Measurements from ENCODE around the gene ZFR2. TPM values are rescaled to one million over a fixed set of nuclear protein-coding genes. Genes with fewer than 3 reads are reported as not detected.

The ZFR2 gene
- total RNA-seq, 5 donors from 2014 or later (not counting 1 experiment from before 2014, with no cell fraction given), result 0.56 to 1.8 (median 1.4) TPM

DNA sequence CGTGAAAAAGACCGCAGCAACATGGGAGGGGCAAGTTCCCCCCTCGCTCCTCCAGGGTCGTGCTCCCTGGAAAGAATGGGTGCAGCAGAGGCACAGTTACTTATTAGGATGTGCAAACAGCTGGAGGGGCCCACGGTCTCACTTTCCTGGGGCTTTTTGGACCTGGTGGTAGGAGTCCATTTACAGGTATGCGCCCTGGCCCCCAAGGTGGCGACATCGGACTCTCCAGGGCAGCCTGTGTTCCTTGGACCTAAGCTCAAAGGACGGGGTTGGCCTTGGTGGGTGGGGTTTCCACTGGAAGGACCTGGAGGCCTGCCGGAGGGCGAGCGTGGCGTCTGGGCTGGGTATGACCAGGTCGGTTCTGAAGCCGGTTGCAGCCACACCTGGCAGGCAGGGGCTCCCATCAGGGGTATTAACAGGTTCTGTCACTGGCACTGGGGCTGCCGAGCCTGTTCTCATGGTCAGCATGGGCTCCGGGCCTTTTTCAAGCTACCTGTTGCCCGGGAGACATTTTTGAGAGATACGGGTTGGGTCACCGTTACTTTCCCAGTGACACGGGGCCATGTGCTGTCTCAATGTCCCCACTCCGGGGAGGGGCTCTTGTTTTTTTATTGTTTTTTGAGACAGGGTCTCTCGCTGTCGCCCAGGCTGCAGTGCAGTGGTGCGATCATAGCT, 5.9 kb downstream of the ZFR2 start:
- POLR2A ChIA-PET, result no interaction called here
- 87% methylated on average over 22 of the region's 25 CpGs for WGBS (ENCODE audit: insufficient coverage)
- H3K36me3 Mint-ChIP-seq, result no peaks in the 10 kb centered on the region

GRCh38 chr19:3860499-3860898, 8.3 kb downstream of the ZFR2 start:
- H3K4me3 Mint-ChIP-seq, result no peak overlapping the region
- no peaks in the 10 kb centered on the region for H3K36me3 Mint-ChIP-seq
- H3K9me3 Mint-ChIP-seq, result no peaks in the 10 kb centered on the region
- no peaks in the 10 kb centered on the region for H3K27me3 Mint-ChIP-seq
- Histone ChIP-seq H3K4me1 (ENCODE audit: control insufficient read depth in 1 of 2, extremely low read depth in 1 of 2, insufficient read depth in 2 of 2, low read length in 2 of 2) (no peaks in the 10 kb centered on the region), H3K27ac (ENCODE audit: low read length) (no peak overlapping the region), H3K27me3 (replicated peaks in 1 of 2; ENCODE audit: control insufficient read depth in 2 of 2, extremely low read depth in 1 of 2, insufficient read depth in 2 of 2, low read length in 1 of 2) (peaks cover 0 to 15% of the 10 kb centered on the region in 2 experiments), H3K36me3 (ENCODE audit: control insufficient read depth in 2 of 2, extremely low read depth in 1 of 2, insufficient read depth in 1 of 2, low read length in 1 of 2) (no peaks in the 10 kb centered on the region), H3K9me3 (no peaks in the 10 kb centered on the region), H3K4me3 (ENCODE audit: control insufficient read depth in 1 of 2, extremely low read depth in 1 of 2, low read length in 1 of 2) (no peak overlapping the region)
- no peaks in the 10 kb centered on the region for H3K4me1 Mint-ChIP-seq
- ATAC-seq (replicated peaks in 1 of 4), result no peak
- DNase-seq, result no peak
- no peak overlapping the region for H3K27ac Mint-ChIP-seq
- ChIA-PET CTCF (no interaction called here), POLR2A (no interaction called here)
- 88% methylated on average over 17 of the region's 17 CpGs for WGBS (ENCODE audit: insufficient coverage)

More for the DNA sequence above, 5.9 kb downstream of the ZFR2 start:
- Mint-ChIP-seq H3K9me3 (no peaks in the 10 kb centered on the region), H3K27me3 (peaks cover 18 to 19% of the 10 kb centered on the region in 2 donors), H3K4me3 (no peak overlapping the region), H3K4me1 (peaks cover 0 to 6% (median 5%) of the 10 kb centered on the region in 3 donors), H3K27ac (no peak overlapping the region)
- H3K4me1 ChIP-seq (ENCODE audit: control insufficient read depth in 1 of 2, extremely low read depth in 1 of 2, insufficient read depth in 2 of 2, low read length in 2 of 2), result no peaks in the 10 kb centered on the region
- DNase-seq, result no peak
- H3K27ac ChIP-seq (ENCODE audit: low read length), result no peak overlapping the region
- H3K9me3 ChIP-seq, result no peaks in the 10 kb centered on the region
- ATAC-seq (replicated peaks in 1 of 4), result no peak
- peaks cover 2 to 35% of the 10 kb centered on the region in 2 experiments for H3K27me3 ChIP-seq (replicated peaks in 1 of 2; ENCODE audit: control insufficient read depth in 2 of 2, extremely low read depth in 1 of 2, insufficient read depth in 2 of 2, low read length in 1 of 2)
- H3K36me3 ChIP-seq (ENCODE audit: control insufficient read depth in 2 of 2, extremely low read depth in 1 of 2, insufficient read depth in 1 of 2, low read length in 1 of 2), result no peaks in the 10 kb centered on the region
- H3K4me3 ChIP-seq (ENCODE audit: control insufficient read depth in 1 of 2, extremely low read depth in 1 of 2, low read length in 1 of 2), result no peak overlapping the region
- CTCF ChIA-PET, result no interaction called here

- peak in 1 of 35 experiments; percentile 11 for DNase-seq
- no peak overlapping the region for H3K27ac Mint-ChIP-seq
- no peaks in the 10 kb centered on the region for H3K9me3 Mint-ChIP-seq
- Histone ChIP-seq H3K9me3 (no peaks in the 10 kb centered on the region), H3K36me3 (ENCODE audit: control insufficient read depth in 2 of 2, extremely low read depth in 1 of 2, insufficient read depth in 1 of 2, low read length in 1 of 2) (no peaks in the 10 kb centered on the region), H3K27ac (ENCODE audit: low read length) (no peak overlapping the region), H3K4me1 (ENCODE audit: control insufficient read depth in 1 of 2, extremely low read depth in 1 of 2, insufficient read depth in 2 of 2, low read length in 2 of 2) (no peaks in the 10 kb centered on the region), H3K27me3 (replicated peaks in 1 of 2; ENCODE audit: control insufficient read depth in 2 of 2, extremely low read depth in 1 of 2, insufficient read depth in 2 of 2, low read length in 1 of 2) (peaks cover 0 to 4% of the 10 kb centered on the region in 2 experiments), H3K4me3 (ENCODE audit: control insufficient read depth in 1 of 2, extremely low read depth in 1 of 2, low read length in 1 of 2) (no peak overlapping the region)
- POLR2A ChIA-PET, result no interaction called here
- H3K4me1 Mint-ChIP-seq, result no peaks in the 10 kb centered on the region
- H3K4me3 Mint-ChIP-seq, result no peak overlapping the region
- no peaks in the 10 kb centered on the region for H3K27me3 Mint-ChIP-seq
- ATAC-seq (replicated peaks in 1 of 4), result peak in 1 of 4 experiments; percentile 35
- CTCF ChIA-PET, result no interaction called here
- WGBS (ENCODE audit: insufficient coverage), result 43% methylated on average over 6 of the region's 12 CpGs
- H3K36me3 Mint-ChIP-seq, result no peaks in the 10 kb centered on the region
Observed at GRCh38 chr19:3857449-3858003, 11.3 kb downstream of the ZFR2 start.

- no peaks in the 10 kb centered on the region for H3K4me1 ChIP-seq (ENCODE audit: control insufficient read depth in 1 of 2, extremely low read depth in 1 of 2, insufficient read depth in 2 of 2, low read length in 2 of 2)
- no peaks in the 10 kb centered on the region for H3K9me3 ChIP-seq
- peaks cover 9% of the 10 kb centered on the region for H3K36me3 Mint-ChIP-seq
- no peaks in the 10 kb centered on the region for H3K27me3 Mint-ChIP-seq
- ATAC-seq (replicated peaks in 1 of 4) (no peak), DNase-seq (no peak)
- POLR2A ChIA-PET, result interaction anchor here in 1 of 2 donors (0.6 kb wide), 1 partner anchor 37 kb away, joined by 5 read pairs; no protein-coding TSS in a partner anchor
- H3K36me3 ChIP-seq (ENCODE audit: control insufficient read depth in 2 of 2, extremely low read depth in 1 of 2, insufficient read depth in 1 of 2, low read length in 1 of 2), result no peaks in the 10 kb centered on the region
- peaks cover 3 to 6% (median 4%) of the 10 kb centered on the region in 3 donors for H3K9me3 Mint-ChIP-seq
- CTCF ChIA-PET, result no interaction called here
- H3K4me3 Mint-ChIP-seq, result no peak overlapping the region
- no peak overlapping the region for H3K4me3 ChIP-seq (ENCODE audit: control insufficient read depth in 1 of 2, extremely low read depth in 1 of 2, low read length in 1 of 2)
- H3K27me3 ChIP-seq (replicated peaks in 1 of 2; ENCODE audit: control insufficient read depth in 2 of 2, extremely low read depth in 1 of 2, insufficient read depth in 2 of 2, low read length in 1 of 2), result peaks cover 0 to 4% of the 10 kb centered on the region in 2 experiments
- H3K4me1 Mint-ChIP-seq, result no peaks in the 10 kb centered on the region
- no peak overlapping the region for H3K27ac Mint-ChIP-seq
- 89% methylated on average over 15 of the region's 19 CpGs for WGBS (ENCODE audit: insufficient coverage)
- no peak overlapping the region for H3K27ac ChIP-seq (ENCODE audit: low read length)
Observed at GRCh38 chr19:3855320-3855719, 13.5 kb downstream of the ZFR2 start.

GRCh38 chr19:3852614-3853254, 16.1 kb downstream of the ZFR2 start:
- ATAC-seq (replicated peaks in 1 of 4), result peak in 2 of 4 experiments; percentile 35 to 56
- peaks cover 0 to under 1% of the 10 kb centered on the region in 2 donors for H3K27me3 Mint-ChIP-seq
- Histone ChIP-seq H3K27me3 (replicated peaks in 1 of 2; ENCODE audit: control insufficient read depth in 2 of 2, extremely low read depth in 1 of 2, insufficient read depth in 2 of 2, low read length in 1 of 2) (peaks cover 0 to 11% of the 10 kb centered on the region in 2 experiments), H3K36me3 (ENCODE audit: control insufficient read depth in 2 of 2, extremely low read depth in 1 of 2, insufficient read depth in 1 of 2, low read length in 1 of 2) (no peaks in the 10 kb centered on the region), H3K27ac (ENCODE audit: low read length) (no peak overlapping the region), H3K4me3 (ENCODE audit: control insufficient read depth in 1 of 2, extremely low read depth in 1 of 2, low read length in 1 of 2) (no peak overlapping the region), H3K9me3 (no peaks in the 10 kb centered on the region), H3K4me1 (ENCODE audit: control insufficient read depth in 1 of 2, extremely low read depth in 1 of 2, insufficient read depth in 2 of 2, low read length in 2 of 2) (no peaks in the 10 kb centered on the region)
- ChIA-PET CTCF (no interaction called here), POLR2A (no interaction called here)
- 67% methylated on average over 3 of the region's 4 CpGs for WGBS (ENCODE audit: insufficient coverage)
- no peak overlapping the region for H3K27ac Mint-ChIP-seq
- H3K4me3 Mint-ChIP-seq, result no peak overlapping the region
- peak in 30 of 35 experiments; percentile 12 to 60 (median 36) for DNase-seq
- H3K36me3 Mint-ChIP-seq, result peaks cover 9% of the 10 kb centered on the region
- no peaks in the 10 kb centered on the region for H3K4me1 Mint-ChIP-seq
- peaks cover 3 to 6% (median 4%) of the 10 kb centered on the region in 3 donors for H3K9me3 Mint-ChIP-seq

GRCh38 chr19:3852177-3852511, 16.7 kb downstream of the ZFR2 start:
- CTCF ChIA-PET, result interaction anchor here in 1 of 2 donors (0.6 kb wide), 1 partner anchor 295 kb away, joined by 3 read pairs; no protein-coding TSS in a partner anchor
- ATAC-seq (replicated peaks in 1 of 4) (no peak), DNase-seq (no peak)
- WGBS (ENCODE audit: insufficient coverage), result 89% methylated on average over 1 of the region's 1 CpG
- Mint-ChIP-seq H3K4me1 (no peaks in the 10 kb centered on the region), H3K27ac (no peak overlapping the region), H3K36me3 (peaks cover 9% of the 10 kb centered on the region), H3K27me3 (peaks cover 0 to 4% of the 10 kb centered on the region in 2 donors), H3K4me3 (no peak overlapping the region), H3K9me3 (peaks cover 3 to 6% (median 4%) of the 10 kb centered on the region in 3 donors)
- no peaks in the 10 kb centered on the region for H3K36me3 ChIP-seq (ENCODE audit: control insufficient read depth in 2 of 2, extremely low read depth in 1 of 2, insufficient read depth in 1 of 2, low read length in 1 of 2)
- H3K27me3 ChIP-seq (replicated peaks in 1 of 2; ENCODE audit: control insufficient read depth in 2 of 2, extremely low read depth in 1 of 2, insufficient read depth in 2 of 2, low read length in 1 of 2), result peaks cover 0 to 16% of the 10 kb centered on the region in 2 experiments
- H3K9me3 ChIP-seq, result no peaks in the 10 kb centered on the region
- H3K4me3 ChIP-seq (ENCODE audit: control insufficient read depth in 1 of 2, extremely low read depth in 1 of 2, low read length in 1 of 2), result no peak overlapping the region
- POLR2A ChIA-PET, result no interaction called here
- H3K27ac ChIP-seq (ENCODE audit: low read length), result no peak overlapping the region
- no peaks in the 10 kb centered on the region for H3K4me1 ChIP-seq (ENCODE audit: control insufficient read depth in 1 of 2, extremely low read depth in 1 of 2, insufficient read depth in 2 of 2, low read length in 2 of 2)

All from T-cell (primary cell).